ENCODE data around the gene TMEM221.

- TF ChIP-seq, protein P1, sequence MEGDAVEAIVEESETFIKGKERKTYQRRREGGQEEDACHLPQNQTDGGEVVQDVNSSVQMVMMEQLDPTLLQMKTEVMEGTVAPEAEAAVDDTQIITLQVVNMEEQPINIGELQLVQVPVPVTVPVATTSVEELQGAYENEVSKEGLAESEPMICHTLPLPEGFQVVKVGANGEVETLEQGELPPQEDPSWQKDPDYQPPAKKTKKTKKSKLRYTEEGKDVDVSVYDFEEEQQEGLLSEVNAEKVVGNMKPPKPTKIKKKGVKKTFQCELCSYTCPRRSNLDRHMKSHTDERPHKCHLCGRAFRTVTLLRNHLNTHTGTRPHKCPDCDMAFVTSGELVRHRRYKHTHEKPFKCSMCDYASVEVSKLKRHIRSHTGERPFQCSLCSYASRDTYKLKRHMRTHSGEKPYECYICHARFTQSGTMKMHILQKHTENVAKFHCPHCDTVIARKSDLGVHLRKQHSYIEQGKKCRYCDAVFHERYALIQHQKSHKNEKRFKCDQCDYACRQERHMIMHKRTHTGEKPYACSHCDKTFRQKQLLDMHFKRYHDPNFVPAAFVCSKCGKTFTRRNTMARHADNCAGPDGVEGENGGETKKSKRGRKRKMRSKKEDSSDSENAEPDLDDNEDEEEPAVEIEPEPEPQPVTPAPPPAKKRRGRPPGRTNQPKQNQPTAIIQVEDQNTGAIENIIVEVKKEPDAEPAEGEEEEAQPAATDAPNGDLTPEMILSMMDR (IDR thresholded peaks at IDR 0.05), result no peak
- TF ChIP-seq POLR2A (IDR thresholded peaks at IDR 0.05), result no peak
These were observed 59.2 kb downstream of the TMEM221 start for GRCh38 chr19:17389288-17389687.

Measured in right lobe of liver (tissue), 4 donors.